ENCODE measurements around the gene SPDYE5.
A peak's percentile ranks its signal among the peaks of the same experiment; 100 is the strongest.
"Not testable (repeated sequence)": the region's sequence is repeated elsewhere in the genome, so short reads cannot be mapped to it uniquely, and the experiment has no call there.

The SPDYE5 gene, protein sequence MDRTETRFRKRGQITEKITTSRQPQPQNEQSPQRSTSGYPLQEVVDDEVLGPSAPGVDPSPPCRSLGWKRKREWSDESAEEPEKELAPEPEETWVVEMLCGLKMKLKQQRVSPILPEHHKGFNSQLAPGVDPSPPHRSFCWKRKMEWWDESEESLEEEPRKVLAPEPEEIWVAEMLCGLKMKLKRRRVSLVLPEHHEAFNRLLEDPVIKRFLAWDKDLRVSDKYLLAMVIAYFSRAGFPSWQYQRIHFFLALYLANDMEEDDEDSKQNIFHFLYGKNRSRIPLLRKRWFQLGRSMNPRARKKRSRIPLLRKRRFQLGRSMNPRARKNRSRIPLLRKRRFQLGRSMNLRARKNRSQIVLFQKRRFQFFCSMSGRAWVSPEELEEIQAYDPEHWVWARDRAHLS

DNA sequence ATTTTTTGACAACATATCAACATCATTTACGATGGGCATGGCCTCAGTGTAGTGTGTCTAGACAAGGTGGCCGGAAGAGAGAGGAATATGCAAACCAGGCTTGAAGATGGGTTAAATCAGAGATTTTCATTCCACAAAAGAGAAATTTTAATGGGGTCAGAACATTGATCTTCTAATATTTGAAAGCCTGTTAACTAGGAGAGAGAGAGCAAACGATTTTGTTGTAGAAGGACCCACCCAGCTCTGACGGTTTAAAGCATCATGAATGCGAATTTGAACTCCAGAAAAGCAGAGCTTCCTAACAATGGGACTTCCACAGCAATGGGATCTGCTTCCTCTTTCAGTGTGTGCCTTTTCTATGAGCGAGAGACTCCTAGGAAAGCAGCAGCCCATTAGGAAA, at the start of gene SPDYE5:
TSS of gene SPDYE5 (plus strand) at position 301 of the 400 bp plus-strand sequence. CDS start 1,728 bp downstream, outside the sequence.
- in situ Hi-C loops (cut with MboI; ENCODE audit: low pct_unique_long_range_greater_than_20kb, low sequenced_read_pairs); DNase-seq: not testable (repeated sequence)

DNA sequence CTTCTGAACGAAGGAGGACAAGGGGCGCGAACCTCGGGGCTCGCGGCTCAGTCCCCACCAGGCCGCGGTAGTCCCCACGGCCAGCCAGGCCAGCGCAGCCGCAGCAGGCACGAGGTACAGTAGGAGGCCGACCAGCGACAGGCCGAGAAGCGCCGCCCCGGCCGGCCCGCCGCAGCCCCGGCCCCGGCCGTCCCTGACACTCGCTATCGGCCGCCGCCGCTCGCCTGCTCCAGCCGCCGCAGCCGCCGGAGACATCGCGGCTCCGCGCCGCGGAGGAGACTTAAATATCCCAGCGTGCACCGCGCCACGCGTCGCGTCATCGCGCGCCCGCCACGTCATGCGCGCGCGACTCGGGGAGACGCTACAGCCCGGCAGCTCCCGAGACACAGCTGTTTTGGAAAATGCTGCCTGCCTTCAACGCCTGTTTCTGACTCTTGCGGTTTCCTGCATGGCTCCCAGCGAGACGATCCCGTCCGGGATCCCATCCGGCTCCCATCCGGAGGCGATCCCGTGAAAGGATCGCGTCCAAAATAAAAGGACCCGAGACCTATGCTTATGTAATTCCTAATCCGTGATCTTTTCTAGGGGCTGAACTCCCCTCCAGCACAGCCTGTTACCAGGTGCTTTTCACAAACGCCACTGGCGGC, 49.5 kb upstream of the SPDYE5 start:
- in situ Hi-C loops (cut with MboI; ENCODE audit: low pct_unique_long_range_greater_than_20kb, low sequenced_read_pairs) = not testable (repeated sequence)

DNA sequence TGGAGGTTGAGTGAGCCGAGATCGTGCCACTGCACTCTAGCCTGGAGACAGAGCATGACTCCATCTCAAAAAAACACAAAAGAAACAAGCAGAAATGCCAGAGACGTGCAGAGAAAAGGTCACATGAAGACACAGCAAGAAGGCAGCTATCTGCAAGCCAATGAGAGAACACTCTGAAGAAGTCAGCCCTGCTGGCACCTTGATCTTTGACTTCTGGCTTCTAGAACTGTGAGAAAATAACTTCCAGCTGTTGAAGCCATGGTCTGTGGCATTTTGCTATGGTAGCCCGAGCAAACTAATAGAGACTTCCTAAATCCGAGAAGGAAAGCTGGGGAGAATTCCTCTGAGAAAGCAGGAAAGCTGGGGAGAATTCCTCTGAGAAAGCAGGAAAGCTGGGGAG, 42.2 kb upstream of the SPDYE5 start:
- DNase-seq; in situ Hi-C loops (cut with MboI; ENCODE audit: low pct_unique_long_range_greater_than_20kb, low sequenced_read_pairs): not testable (repeated sequence)

More for the DNA sequence above, 49.5 kb upstream of the SPDYE5 start:
- peak; percentile 42 for DNase-seq

DNA sequence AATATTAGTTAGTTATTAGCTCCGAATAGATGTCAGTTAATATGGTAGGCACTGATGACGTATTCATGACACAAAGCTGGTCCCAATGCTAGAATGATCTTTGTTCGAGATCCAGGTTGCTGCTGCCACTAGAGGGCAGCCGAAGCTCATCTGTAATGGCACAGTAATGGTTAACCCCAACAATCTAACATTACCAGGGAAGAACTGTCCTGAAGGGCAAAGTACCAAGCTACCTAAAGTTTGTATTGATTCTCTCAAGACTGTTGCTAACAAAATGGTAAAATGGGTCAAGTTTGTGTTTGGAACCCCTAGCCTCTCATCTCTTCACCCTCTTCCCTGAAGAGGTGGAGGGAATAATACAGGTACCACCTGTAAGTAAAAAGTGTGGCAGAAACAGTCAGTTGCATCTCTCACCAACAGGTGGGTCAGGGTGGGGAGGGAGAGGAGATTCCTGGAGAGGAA, 39.6 kb upstream of the SPDYE5 start:
- in situ Hi-C loops (cut with MboI; ENCODE audit: low pct_unique_long_range_greater_than_20kb, low sequenced_read_pairs); DNase-seq: not testable (repeated sequence)

DNA sequence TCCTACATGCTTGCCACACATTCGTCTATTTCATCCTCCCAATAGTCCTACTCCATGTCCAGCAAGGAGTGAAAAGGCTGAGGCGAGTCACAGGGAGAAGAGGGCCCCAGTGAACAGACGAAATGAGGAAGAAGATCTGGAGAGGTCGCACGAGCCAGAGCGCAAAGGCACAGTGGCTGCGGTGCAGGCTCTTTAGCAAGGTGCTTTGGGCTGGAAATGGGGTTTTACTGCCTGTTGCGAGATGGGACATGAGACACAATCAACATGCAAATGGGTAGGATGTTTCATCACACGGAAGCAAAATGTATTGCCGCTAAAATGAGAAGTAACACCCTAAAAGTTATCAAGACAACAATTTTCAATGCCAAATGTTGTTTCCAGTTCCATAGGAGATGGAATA, 35.7 kb upstream of the SPDYE5 start:
- DNase-seq = peak; percentile 47
- in situ Hi-C loops (cut with MboI; ENCODE audit: low pct_unique_long_range_greater_than_20kb, low sequenced_read_pairs) = not testable (repeated sequence)

DNA sequence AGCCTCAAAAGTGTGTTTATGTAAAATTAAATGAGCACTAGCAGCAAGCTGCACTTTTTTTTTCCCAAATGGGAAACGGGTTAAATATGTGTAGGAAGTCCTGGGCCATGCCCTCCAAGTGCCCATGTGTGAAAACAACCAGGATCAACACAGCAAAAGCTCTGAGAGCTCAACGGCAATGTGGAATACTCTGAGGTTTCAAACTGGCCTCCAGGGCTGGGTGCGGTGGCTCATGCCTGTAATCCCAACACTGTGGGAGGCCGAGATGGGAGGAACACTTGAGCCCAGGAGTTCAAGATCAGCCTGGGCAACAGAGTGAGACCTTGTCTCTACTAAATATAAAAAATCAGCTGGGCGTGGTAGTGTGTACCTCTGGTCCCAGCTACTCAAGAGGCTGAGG, 34.1 kb upstream of the SPDYE5 start:
- DNase-seq; in situ Hi-C loops (cut with MboI; ENCODE audit: low pct_unique_long_range_greater_than_20kb, low sequenced_read_pairs): not testable (repeated sequence)

DNA sequence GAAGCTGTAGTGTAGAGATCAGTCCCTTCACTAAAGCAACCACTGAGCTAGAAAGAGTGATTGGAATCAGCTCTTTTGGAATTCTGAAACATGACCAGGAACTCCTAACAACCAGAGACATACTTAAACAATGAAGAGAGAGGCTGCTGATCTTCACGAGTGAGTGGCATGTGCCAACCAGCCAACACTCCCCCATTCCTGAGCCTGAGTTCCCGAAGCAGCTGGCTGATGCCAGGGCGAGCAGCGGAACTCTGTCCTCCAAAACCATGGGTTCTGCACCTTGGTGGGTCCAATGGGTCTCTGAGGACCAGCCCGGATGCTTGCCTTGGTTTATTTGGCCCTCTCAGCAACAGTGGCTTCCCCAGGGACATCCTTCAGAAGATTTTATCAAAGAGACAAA, 31.6 kb upstream of the SPDYE5 start:
- in situ Hi-C loops (cut with MboI; ENCODE audit: low pct_unique_long_range_greater_than_20kb, low sequenced_read_pairs); DNase-seq: not testable (repeated sequence)

DNA sequence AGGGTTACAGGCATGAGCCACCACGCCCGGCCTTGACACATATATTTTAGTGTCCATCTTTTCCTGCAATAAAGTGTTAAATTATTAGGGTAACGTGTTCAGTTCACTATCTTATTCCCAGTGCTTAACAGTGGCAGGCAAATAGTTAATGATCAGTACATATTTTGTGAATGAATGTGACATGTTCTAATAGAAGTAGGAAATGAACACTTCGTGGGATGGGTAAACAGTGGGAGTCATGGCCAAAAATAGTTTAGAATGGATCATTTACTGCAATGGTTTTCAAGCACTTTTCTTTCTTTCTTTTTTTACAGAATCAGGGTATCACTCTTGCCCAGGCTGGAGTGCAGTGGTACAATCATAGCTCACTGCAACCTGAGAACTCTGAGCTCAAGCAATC, 22.0 kb upstream of the SPDYE5 start:
- DNase-seq; in situ Hi-C loops (cut with MboI; ENCODE audit: low pct_unique_long_range_greater_than_20kb, low sequenced_read_pairs): not testable (repeated sequence)

DNA sequence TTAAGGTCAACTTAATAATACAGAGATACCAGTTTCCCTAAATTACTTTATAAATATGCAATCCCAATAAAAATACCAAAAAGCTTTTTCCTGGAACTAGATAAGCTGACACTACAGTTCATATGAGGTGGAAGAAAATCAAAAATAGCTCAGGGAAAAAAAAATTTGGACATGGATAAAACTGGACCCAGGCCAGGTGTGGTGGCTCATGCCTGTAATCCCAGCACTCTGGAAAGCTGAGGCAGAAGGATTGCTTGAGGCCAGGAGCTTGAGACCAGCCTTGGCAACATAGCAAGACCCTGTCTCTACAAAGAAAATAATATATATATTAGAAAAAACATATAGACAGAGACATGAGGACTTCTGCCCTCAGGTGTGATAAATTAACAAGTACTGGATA, 14.7 kb upstream of the SPDYE5 start:
- DNase-seq; in situ Hi-C loops (cut with MboI; ENCODE audit: low pct_unique_long_range_greater_than_20kb, low sequenced_read_pairs): not testable (repeated sequence)

DNA sequence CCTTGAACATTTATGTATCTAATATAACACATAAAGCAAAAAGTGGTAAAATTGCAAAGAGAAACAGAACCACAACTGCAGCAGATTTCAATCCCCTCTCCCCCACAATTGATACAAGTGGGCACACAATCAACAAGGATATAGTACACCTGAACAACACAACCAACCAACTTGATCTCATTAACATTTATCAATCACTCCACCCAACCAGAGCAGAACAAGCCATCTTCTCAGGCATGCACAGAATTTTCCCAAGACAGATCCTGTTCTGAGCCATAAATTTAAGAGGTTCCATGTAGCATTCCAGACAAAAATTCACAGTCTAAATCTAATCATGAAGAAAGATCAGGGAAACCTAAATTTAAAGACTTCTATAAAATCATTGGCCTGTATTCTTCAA, 11.8 kb upstream of the SPDYE5 start:
- DNase-seq; in situ Hi-C loops (cut with MboI; ENCODE audit: low pct_unique_long_range_greater_than_20kb, low sequenced_read_pairs): not testable (repeated sequence)

DNA sequence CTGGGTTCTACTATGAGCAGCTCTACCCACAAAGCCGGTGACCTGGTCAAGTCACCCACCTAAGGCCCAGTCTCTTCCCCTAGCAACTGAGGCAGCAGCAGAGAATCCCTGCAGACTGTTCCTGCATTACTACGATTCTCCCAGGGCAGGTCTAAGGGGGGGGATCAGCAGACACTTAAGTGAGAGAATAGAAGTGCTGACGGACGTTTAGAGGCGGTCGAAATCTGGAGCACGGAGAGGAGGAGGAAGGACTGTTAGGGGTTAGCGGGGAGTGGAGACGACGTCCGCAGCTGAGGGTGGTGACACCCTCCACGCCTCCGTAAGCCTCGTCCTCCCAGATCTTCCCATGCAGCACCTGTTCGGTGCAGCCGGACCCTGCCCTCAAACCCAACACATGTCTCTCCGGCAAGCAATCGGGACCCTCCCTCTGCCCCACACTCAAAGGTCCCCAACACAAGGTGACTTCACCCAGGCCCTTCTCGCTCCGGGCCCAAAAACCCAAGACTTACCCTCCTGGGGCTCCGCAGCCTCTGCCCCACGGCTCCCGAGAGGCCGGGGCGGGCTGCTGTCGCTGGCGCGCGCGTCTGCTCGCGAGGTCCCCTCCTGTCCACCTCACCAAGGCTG, 6.7 kb upstream of the SPDYE5 start:
- peak; percentile 24 for DNase-seq
- in situ Hi-C loops (cut with MboI; ENCODE audit: low pct_unique_long_range_greater_than_20kb, low sequenced_read_pairs) = not testable (repeated sequence)

DNA sequence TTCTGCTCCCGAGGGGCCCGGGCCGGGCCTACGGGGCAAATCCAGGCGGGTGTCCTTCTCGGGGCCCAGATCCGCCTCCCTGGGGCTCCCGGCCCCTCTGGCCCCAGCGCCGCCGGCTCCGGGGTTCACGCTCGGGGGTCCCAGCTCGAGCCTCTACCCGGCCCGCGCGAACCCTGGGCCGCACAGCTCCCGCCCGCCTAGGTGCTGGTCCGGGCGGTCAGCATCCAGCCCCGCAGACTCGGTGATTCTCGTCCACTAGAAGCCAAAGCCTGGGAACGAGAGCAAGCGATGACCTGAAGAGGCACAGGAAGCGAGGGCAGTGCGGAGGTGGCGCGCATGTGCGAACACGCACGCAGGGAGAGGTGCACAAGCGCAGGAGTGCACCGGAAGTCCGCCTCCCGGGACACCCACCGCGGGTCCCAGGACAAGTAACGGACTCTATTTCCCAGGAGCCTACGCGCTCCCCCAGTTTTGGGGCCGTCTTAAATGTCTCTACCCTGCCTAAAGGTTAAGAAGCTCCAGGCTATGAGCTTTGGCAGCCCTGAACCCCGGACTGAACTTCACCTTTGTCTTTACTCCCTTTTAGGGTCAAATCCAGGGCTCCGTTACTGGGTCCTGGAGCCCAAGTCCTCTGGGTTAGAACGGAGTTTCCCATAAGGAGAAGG, 6.0 kb upstream of the SPDYE5 start, which contains the start of gene POM121C:
TSS of gene POM121C (minus strand) at position 321 of the 665 bp plus-strand sequence. CDS start 44,803 bp downstream, outside the sequence.
- peak; percentile 92 for DNase-seq
- in situ Hi-C loops (cut with MboI; ENCODE audit: low pct_unique_long_range_greater_than_20kb, low sequenced_read_pairs) = not testable (repeated sequence)

DNA sequence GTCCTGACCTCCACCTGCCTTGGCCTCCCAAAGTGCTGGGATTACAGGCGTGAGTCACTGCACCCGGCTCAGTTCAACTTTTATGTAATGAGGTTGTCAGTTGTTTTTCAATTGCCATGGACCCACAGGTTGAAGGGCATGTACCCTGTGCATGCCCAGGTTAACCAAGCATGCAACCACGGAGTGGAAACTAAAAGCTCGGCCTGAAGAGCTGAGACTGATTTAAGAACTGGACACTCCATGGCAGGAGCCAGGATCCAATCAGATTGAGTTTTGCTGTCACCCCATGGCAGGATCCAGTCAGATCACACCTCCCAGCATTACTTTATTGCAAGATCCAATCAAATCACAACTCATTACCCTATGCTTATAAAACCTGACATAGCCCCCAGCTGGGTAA, 16.9 kb downstream of the SPDYE5 start:
- DNase-seq; in situ Hi-C loops (cut with MboI; ENCODE audit: low pct_unique_long_range_greater_than_20kb, low sequenced_read_pairs): not testable (repeated sequence)

DNA sequence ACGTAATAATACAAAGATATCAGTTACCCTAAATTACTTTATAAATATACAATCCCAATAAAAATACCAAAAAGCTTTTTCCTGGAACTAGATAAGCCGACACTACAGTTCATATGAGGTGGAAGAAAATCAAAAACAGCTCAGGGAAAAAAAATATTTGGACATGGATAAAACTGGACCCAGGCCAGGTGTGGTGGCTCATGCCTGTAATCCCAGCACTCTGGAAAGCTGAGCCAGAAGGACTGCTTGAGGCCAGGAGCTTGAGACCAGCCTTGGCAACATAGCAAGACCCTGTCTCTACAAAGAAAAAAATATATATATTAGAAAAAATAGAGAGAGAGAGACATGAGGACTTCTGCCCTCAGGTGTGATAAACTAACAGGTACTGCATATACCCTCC, 26.7 kb downstream of the SPDYE5 start:
- DNase-seq; in situ Hi-C loops (cut with MboI; ENCODE audit: low pct_unique_long_range_greater_than_20kb, low sequenced_read_pairs): not testable (repeated sequence)

DNA sequence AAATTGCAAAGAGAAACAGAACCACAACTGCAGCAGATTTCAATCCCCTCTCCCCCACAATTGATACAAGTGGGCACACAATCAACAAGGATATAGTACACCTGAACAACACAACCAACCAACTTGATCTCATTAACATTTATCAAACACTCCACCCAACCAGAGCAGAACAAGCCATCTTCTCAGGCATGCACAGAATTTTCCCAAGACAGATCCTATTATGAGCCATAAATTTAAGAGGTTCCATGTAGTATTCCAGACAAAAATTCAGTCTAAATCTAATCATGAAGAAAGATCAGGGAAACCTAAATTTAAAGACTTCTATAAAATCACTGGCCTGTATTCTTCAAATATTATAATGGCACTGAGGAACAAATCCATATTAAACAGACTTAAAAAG, 29.6 kb downstream of the SPDYE5 start:
- DNase-seq = not testable (repeated sequence)

DNA sequence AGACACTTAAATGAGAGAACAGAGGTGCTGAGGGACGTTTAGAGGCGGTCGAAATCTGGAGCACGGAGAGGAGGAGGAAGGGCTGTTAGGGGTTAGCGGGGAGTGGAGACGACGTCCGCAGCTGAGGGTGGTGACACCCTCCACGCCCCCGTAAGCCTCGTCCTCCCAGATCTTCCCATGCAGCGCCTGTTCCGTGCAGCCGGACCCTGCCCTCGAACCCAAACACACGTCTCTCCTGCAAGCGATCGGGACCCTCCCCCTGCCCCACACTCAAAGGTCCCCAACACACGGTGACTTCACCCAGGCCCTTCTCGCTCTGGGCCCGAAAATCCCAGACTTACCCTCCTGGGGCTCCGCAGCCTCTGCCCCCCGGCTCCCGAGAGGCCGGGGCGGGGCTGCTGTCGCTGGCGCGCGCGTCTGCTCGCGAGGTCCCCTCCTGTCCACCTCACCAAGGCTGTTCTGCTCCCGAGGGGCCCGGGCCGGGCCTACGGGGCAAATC, 35.2 kb downstream of the SPDYE5 start:
- peak; percentile 28 for DNase-seq
- in situ Hi-C loops (cut with MboI; ENCODE audit: low pct_unique_long_range_greater_than_20kb, low sequenced_read_pairs) = not testable (repeated sequence)

More for the DNA sequence above, 29.6 kb downstream of the SPDYE5 start:
- in situ Hi-C loops (cut with MboI; ENCODE audit: low pct_unique_long_range_greater_than_20kb, low sequenced_read_pairs) = not testable (repeated sequence)

DNA sequence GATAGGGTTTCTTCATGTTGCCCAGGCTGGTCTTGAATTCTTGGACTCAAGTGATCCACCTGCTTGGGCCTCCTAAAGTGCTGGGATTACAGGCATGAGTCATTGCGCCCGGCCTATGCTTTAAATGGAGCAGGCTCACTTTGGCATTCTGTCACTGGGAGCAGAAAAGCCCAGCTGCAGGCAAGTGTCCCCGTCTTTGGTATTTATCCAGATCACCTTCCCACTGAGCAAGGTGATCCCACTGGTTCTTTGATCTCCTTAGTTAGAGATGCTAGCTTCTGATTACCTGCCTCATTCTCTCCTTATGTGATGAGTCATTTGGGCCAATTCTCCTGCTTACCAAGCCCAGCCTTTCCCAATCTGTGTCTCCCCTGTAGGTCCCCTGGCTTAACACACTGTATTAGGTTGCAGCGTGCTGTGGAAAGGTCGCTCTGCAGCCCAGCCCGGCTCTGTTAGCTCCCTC, 39.3 kb downstream of the SPDYE5 start:
- DNase-seq = no peak
- in situ Hi-C loops (cut with MboI; ENCODE audit: low pct_unique_long_range_greater_than_20kb, low sequenced_read_pairs) = no loop called here

DNA sequence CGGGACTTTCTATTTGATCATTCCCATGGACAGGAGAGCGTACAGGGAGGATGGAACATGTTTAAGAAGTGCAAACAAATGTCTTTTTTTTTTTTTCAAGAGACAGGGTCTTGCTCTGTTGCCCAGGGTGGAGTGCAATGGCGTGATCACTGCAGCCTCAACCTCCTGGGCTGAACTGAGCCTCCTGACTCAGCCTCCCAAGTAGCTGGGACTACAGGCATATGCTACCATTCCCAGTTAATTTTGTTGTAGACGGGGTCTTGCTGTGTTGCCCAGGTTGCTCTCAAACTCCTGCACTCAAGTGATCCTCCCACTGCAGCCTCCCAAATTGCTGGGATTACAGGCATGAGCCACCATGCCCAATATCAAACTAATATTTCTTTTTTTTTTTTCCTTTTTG, 40.5 kb downstream of the SPDYE5 start:
- no peak for DNase-seq
- in situ Hi-C loops (cut with MboI; ENCODE audit: low pct_unique_long_range_greater_than_20kb, low sequenced_read_pairs) = no loop called here

DNA sequence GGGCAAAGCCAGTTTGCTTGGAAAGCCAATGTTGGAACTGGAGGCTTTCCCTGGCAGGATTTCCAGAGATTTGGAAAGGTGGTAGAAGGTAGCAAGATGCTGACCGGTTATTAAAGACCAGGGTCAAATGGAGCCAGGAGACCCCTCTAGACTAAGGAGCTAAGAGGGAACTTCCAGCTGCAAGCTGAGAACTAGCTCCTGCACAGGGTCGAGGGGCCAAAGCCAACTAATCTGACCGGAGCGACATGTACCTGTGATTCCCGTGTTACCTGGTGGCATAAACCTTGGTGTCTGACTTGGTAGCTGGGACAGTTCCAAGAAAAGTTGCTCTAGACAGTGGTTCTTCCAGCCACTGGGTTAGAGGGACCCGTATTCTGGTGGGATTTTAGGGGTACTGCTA, 41.8 kb downstream of the SPDYE5 start:
- no peak for DNase-seq
- in situ Hi-C loops (cut with MboI; ENCODE audit: low pct_unique_long_range_greater_than_20kb, low sequenced_read_pairs) = no loop called here

Measured in KBM-7 (cell line).